Hepatocyte (in vitro differentiated cells): ENCODE measurements around the gene PSMD8. TPM values are rescaled to one million over a fixed set of nuclear protein-coding genes. Genes with fewer than 3 reads are reported as not detected.
"Not testable (repeated sequence)": the region's sequence is repeated elsewhere in the genome, so short reads cannot be mapped to it uniquely, and the experiment has no call there.

Experiments used
- DNase-seq: peaks from one replicate; pipeline ENCODE4 v3.0.0-alpha.2; 2016; ENCODE audit warnings: low spot score
- H2AFZ ChIP-seq: fragments of 200-600 bp; sonication (generic); 2 replicates; pipeline ENCODE4 v1.6.0; 2016; ENCODE audit warnings: antibody characterized with exemption, mild to moderate bottlenecking
- H3K27ac ChIP-seq: fragments of 200-600 bp; sonication (generic); 2 replicates; pipeline ENCODE4 v1.5.1; 2016; ENCODE audit warnings: mild to moderate bottlenecking
- H3K27me3 ChIP-seq: fragments of 200-600 bp; sonication (generic); 2 replicates; pipeline ENCODE4 v1.6.1; 2016
- H3K36me3 ChIP-seq: fragments of 200-600 bp; sonication (generic); replicated peaks from 2 replicates; pipeline ENCODE4 v1.5.1; 2016; ENCODE audit warnings: low read depth; ENCODE audit not compliant: insufficient read depth
- H3K4me1 ChIP-seq: fragments of 200-600 bp; sonication (generic); 2 replicates; pipeline ENCODE4 v1.5.1; 2016; ENCODE audit warnings: mild to moderate bottlenecking, moderate library complexity; ENCODE audit not compliant: insufficient read depth
- H3K4me2 ChIP-seq: fragments of 200-600 bp; sonication (generic); 2 replicates; pipeline ENCODE4 v1.6.0; 2016
- H3K4me3 ChIP-seq: fragments of 200-600 bp; sonication (generic); 2 replicates; pipeline ENCODE4 v1.5.1; 2016; ENCODE audit warnings: mild to moderate bottlenecking
- H3K79me2 ChIP-seq: fragments of 200-600 bp; sonication (generic); 2 replicates; pipeline ENCODE4 v1.6.0; 2017; ENCODE audit warnings: mild to moderate bottlenecking
- H3K9me2 ChIP-seq: fragments of 200-600 bp; sonication (generic); replicated peaks from 2 replicates; pipeline ENCODE4 v1.6.0; 2017; ENCODE audit warnings: mild to moderate bottlenecking; ENCODE audit not compliant: insufficient read depth
- H3K9me3 ChIP-seq: fragments of 200-600 bp; sonication (generic); 2 replicates; pipeline ENCODE4 v1.5.1; 2016; ENCODE audit warnings: low read depth, mild to moderate bottlenecking
- H4K20me1 ChIP-seq: fragments of 200-600 bp; sonication (generic); 2 replicates; pipeline ENCODE4 v1.6.0; 2016; ENCODE audit warnings: mild to moderate bottlenecking; ENCODE audit not compliant: insufficient read depth, poor library complexity, severe bottlenecking
- EZH2 ChIP-seq: fragments of 200-600 bp; sonication (generic); IDR thresholded peaks from 2 replicates; pipeline ENCODE4 v1.6.1; 2016; ENCODE audit warnings: antibody characterized with exemption, mild to moderate bottlenecking, borderline replicate concordance
- EZH2phosphoT487 ChIP-seq: fragments of 200-600 bp; sonication (generic); IDR thresholded peaks from one replicate; pipeline ENCODE4 v1.6.1; 2018; ENCODE audit warnings: antibody characterized with exemption, mild to moderate bottlenecking, low read depth, moderate library complexity; ENCODE audit not compliant: unreplicated experiment, severe bottlenecking
- WGBS: methylation state at CpG from one replicate; pipeline ENCODE4 v1.1.6; 2016; ENCODE audit warnings: low lambda C conversion rate; ENCODE audit errors: missing lambda C conversion rate; 5-methylcytosine and 5-hydroxymethylcytosine counted together
- polyA plus RNA-seq: library from polyadenylated mRNA; unstranded; fragments of >200 nt; fragmentation: Nextera tagmentation; extraction: Ambion mirVana; gene quantifications from 2 replicates; pipeline ENCODE4 v1.2.1, GENCODE V29; 2016
- total RNA-seq: library from RNA; depleted of rRNA; stranded (reverse); fragments of >200 nt; gene quantifications from 2 replicates; pipeline ENCODE4 v1.2.3, GENCODE V29; 2014
- TF ChIP-seq, protein P1 (sequence below): fragments of 200-600 bp; sonication (generic); IDR thresholded peaks from 2 replicates; pipeline ENCODE4 v1.5.1; 2016; ENCODE audit warnings: antibody characterized with exemption, mild to moderate bottlenecking; ENCODE audit not compliant: poor library complexity

PSMD8 gene
- total and polyA plus RNA-seq, 2 experiments from 2014 or later, result 250 to 278 TPM

DNA sequence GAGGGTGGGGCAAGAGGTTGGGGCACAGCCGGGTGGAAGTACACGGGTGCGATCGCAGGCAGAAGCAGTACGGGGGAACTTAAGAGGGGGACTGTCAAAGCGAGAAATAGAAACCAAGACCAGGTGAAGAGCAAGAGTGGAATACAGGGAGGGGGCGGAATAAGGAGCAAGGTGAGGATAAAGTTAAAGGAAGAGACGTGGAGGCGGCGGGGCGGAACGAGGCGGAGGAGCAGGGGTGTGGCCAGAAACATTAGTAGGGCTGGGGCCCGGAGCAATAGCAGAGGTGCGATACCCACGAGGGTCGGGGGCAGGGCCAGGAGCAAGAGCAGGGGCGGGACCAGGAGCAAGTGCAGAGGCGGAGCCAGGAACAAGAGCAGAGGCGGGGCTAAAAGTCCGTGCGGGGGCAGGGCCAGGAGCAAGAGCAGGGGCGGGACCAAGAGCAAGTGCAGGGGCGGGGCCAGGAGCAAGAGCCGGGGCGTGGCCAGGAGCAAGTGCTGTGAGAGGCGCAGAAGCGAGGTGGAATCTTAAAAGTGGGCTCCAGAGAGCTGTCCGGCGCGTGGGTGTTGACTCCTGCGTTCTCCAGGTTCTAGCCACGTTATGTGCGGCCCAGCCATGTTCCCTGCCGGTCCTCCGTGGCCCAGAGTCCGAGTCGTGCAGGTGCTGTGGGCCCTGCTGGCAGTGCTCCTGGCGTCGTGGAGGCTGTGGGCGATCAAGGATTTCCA is 37.6 kb upstream of the PSMD8 start:
- Histone ChIP-seq H3K9me2 (no peaks in the 10 kb centered on the region), H2AFZ (peak overlapping the region; percentile 68), H3K36me3 (no peaks in the 10 kb centered on the region), H3K4me1 (peaks cover 6% of the 10 kb centered on the region), H3K27ac (peak overlapping the region; percentile 97), H3K4me3 (peak overlapping the region; percentile 83), H3K4me2 (peak overlapping the region; percentile 81), H4K20me1 (no peaks in the 10 kb centered on the region), H3K79me2 (peaks cover 6% of the 10 kb centered on the region), H3K27me3 (no peaks in the 10 kb centered on the region), H3K9me3 (no peaks in the 10 kb centered on the region)
- TF ChIP-seq EZH2phosphoT487, result no peak
- TF ChIP-seq EZH2, result no peak
- TF ChIP-seq, protein P1, sequence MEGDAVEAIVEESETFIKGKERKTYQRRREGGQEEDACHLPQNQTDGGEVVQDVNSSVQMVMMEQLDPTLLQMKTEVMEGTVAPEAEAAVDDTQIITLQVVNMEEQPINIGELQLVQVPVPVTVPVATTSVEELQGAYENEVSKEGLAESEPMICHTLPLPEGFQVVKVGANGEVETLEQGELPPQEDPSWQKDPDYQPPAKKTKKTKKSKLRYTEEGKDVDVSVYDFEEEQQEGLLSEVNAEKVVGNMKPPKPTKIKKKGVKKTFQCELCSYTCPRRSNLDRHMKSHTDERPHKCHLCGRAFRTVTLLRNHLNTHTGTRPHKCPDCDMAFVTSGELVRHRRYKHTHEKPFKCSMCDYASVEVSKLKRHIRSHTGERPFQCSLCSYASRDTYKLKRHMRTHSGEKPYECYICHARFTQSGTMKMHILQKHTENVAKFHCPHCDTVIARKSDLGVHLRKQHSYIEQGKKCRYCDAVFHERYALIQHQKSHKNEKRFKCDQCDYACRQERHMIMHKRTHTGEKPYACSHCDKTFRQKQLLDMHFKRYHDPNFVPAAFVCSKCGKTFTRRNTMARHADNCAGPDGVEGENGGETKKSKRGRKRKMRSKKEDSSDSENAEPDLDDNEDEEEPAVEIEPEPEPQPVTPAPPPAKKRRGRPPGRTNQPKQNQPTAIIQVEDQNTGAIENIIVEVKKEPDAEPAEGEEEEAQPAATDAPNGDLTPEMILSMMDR, result no peak
- WGBS, result 10% methylated on average over 20 of the region's 41 CpGs
- DNase-seq, result peak; percentile 98

DNA sequence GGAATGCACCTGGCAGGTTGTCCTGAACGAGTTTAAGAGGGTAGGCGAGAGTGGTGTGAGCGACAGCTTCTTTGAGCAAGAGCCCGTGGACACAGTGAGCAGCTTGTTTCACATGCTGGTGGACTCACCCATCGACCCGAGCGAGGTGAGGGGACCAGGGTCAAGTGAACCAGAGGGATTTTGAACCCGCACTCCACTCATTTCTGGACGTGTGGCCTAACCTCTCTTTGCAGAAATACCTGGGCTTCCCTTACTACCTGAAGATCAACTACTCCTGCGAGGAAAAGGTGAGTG is 37.1 kb upstream of the PSMD8 start:
- 56% methylated on average over 10 of the region's 10 CpGs for WGBS
- Histone ChIP-seq H2AFZ (no peak overlapping the region), H3K9me3 (no peaks in the 10 kb centered on the region), H4K20me1 (no peaks in the 10 kb centered on the region), H3K79me2 (peaks cover 6% of the 10 kb centered on the region), H3K27me3 (no peaks in the 10 kb centered on the region), H3K4me3 (peak overlapping the region; percentile 37), H3K9me2 (no peaks in the 10 kb centered on the region), H3K4me2 (peak overlapping the region; percentile 81), H3K27ac (peak overlapping the region; percentile 49), H3K4me1 (peaks cover 6% of the 10 kb centered on the region), H3K36me3 (no peaks in the 10 kb centered on the region)
- TF ChIP-seq EZH2 (no peak), EZH2phosphoT487 (no peak)
- TF ChIP-seq, protein P1, result no peak
- DNase-seq, result no peak

DNA sequence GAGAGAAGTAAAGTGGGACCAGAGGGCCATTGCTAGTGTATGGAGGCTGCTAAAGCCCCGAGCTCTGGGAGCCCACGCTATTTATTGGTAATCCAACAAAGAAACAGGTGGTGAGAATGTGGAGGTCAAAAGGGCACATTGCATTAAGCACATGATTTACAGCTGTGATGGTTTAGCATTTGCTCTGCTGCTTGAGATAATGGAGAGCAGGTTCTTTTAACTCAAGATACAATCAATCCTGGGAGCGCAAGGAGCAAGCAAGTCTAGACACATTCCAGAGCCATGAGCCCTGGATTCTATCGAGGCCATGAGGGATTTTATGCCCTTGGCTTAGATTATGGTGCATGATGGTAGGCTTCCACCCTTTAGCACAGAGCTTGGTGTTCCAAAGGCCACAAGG is 35.4 kb upstream of the PSMD8 start:
- peak overlapping the region; percentile 33 for H3K27ac ChIP-seq
- H3K4me3 ChIP-seq, H3K4me1 ChIP-seq, DNase-seq, H3K9me3 ChIP-seq, H2AFZ ChIP-seq, H3K27me3 ChIP-seq, H3K79me2 ChIP-seq, H3K4me2 ChIP-seq, H4K20me1 ChIP-seq, H3K36me3 ChIP-seq, H3K9me2 ChIP-seq: not testable (repeated sequence)
- WGBS, result 12% methylated on average over 4 of the region's 4 CpGs

DNA sequence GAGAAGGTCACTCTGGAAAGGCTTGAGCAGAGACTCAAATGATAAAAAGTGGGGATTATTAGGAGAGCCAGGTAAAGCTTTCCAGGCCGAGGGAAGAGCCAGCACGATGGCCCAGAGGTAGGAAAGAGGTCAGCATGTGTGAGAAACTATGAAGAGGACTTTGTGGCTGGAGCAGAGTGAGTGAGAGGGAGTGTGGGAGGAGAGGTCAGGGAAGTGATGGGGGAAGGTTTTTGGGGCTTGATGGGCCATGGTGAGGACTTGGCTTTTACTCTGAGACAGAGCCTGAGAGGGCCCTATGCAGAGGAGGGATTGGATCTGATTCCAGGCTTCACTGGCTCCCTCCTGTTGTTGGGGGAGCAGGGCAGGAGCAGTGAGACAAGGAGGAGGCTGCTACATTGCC is 33.4 kb upstream of the PSMD8 start:
- 93% methylated on average over 2 of the region's 2 CpGs for WGBS
- TF ChIP-seq, protein P1, result no peak
- TF ChIP-seq EZH2, result no peak
- no peak for TF ChIP-seq EZH2phosphoT487
- Histone ChIP-seq H2AFZ (no peak overlapping the region), H3K9me2 (no peaks in the 10 kb centered on the region), H3K9me3 (no peaks in the 10 kb centered on the region), H3K36me3 (no peaks in the 10 kb centered on the region), H3K4me2 (no peak overlapping the region), H3K4me1 (peaks cover 6% of the 10 kb centered on the region), H3K79me2 (peaks cover 6% of the 10 kb centered on the region), H3K27ac (no peak overlapping the region), H3K4me3 (no peak overlapping the region), H3K27me3 (no peaks in the 10 kb centered on the region), H4K20me1 (no peaks in the 10 kb centered on the region)
- no peak for DNase-seq
